Measurements from ENCODE around the gene MBOAT2.

The MBOAT2 gene

GRCh38 chr2:8923183-8923582 is 80.3 kb downstream of the MBOAT2 start:
- H3K9me2 ChIP-seq (replicated peaks; ENCODE audit: control insufficient read depth, low read length), result peaks cover 3% of the 10 kb centered on the region
- H3K4me3 ChIP-seq (ENCODE audit: low read length), result no peak overlapping the region
- H3K9me3 ChIP-seq (ENCODE audit: control insufficient read depth, insufficient read depth, low read length), result no peaks in the 10 kb centered on the region
- no peak overlapping the region for H3K4me2 ChIP-seq (ENCODE audit: low read length)
- no peaks in the 10 kb centered on the region for H3F3A ChIP-seq (ENCODE audit: control insufficient read depth, insufficient read depth)
- no peaks in the 10 kb centered on the region for H3K4me1 ChIP-seq (ENCODE audit: control insufficient read depth, low read length)
- H3K79me2 ChIP-seq (ENCODE audit: control insufficient read depth, low read length), result no peaks in the 10 kb centered on the region
- TF ChIP-seq, protein P1, sequence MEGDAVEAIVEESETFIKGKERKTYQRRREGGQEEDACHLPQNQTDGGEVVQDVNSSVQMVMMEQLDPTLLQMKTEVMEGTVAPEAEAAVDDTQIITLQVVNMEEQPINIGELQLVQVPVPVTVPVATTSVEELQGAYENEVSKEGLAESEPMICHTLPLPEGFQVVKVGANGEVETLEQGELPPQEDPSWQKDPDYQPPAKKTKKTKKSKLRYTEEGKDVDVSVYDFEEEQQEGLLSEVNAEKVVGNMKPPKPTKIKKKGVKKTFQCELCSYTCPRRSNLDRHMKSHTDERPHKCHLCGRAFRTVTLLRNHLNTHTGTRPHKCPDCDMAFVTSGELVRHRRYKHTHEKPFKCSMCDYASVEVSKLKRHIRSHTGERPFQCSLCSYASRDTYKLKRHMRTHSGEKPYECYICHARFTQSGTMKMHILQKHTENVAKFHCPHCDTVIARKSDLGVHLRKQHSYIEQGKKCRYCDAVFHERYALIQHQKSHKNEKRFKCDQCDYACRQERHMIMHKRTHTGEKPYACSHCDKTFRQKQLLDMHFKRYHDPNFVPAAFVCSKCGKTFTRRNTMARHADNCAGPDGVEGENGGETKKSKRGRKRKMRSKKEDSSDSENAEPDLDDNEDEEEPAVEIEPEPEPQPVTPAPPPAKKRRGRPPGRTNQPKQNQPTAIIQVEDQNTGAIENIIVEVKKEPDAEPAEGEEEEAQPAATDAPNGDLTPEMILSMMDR (IDR thresholded peaks at IDR 0.05; ENCODE audit: low read depth, low read length, poor library complexity, severe bottlenecking), result no peak
- no peak for TF ChIP-seq EZH2phosphoT487 (IDR thresholded peaks at IDR 0.05; ENCODE audit: borderline replicate concordance, low read length)
- H3K36me3 ChIP-seq (ENCODE audit: control insufficient read depth, low read length), result no peaks in the 10 kb centered on the region
- H3K27ac ChIP-seq (ENCODE audit: low read depth, low read length), result no peak overlapping the region
- H4K20me1 ChIP-seq (ENCODE audit: control insufficient read depth, insufficient read depth, low read depth, low read length), result no peaks in the 10 kb centered on the region
- H3K27me3 ChIP-seq (ENCODE audit: control insufficient read depth, low read length), result no peaks in the 10 kb centered on the region

GRCh38 chr2:8922431-8922830 is 81.1 kb downstream of the MBOAT2 start:
- Histone ChIP-seq H3K27me3 (ENCODE audit: control insufficient read depth, low read length) (no peaks in the 10 kb centered on the region), H3K4me1 (ENCODE audit: control insufficient read depth, low read length) (no peaks in the 10 kb centered on the region), H3F3A (ENCODE audit: control insufficient read depth, insufficient read depth) (no peaks in the 10 kb centered on the region), H3K4me2 (ENCODE audit: low read length) (no peak overlapping the region), H3K36me3 (ENCODE audit: control insufficient read depth, low read length) (no peaks in the 10 kb centered on the region), H3K4me3 (ENCODE audit: low read length) (no peak overlapping the region), H3K79me2 (ENCODE audit: control insufficient read depth, low read length) (no peaks in the 10 kb centered on the region), H3K9me3 (ENCODE audit: control insufficient read depth, insufficient read depth, low read length) (no peaks in the 10 kb centered on the region), H4K20me1 (ENCODE audit: control insufficient read depth, insufficient read depth, low read depth, low read length) (no peaks in the 10 kb centered on the region), H3K9me2 (replicated peaks; ENCODE audit: control insufficient read depth, low read length) (peaks cover 3% of the 10 kb centered on the region), H3K27ac (ENCODE audit: low read depth, low read length) (no peak overlapping the region)
- TF ChIP-seq, protein P1 (IDR thresholded peaks at IDR 0.05; ENCODE audit: low read depth, low read length, poor library complexity, severe bottlenecking), result no peak
- no peak for TF ChIP-seq EZH2phosphoT487 (IDR thresholded peaks at IDR 0.05; ENCODE audit: borderline replicate concordance, low read length)

GRCh38 chr2:8918412-8918811 is 85.1 kb downstream of the MBOAT2 start:
- Histone ChIP-seq H3K9me3 (ENCODE audit: control insufficient read depth, insufficient read depth, low read length) (no peaks in the 10 kb centered on the region), H3F3A (ENCODE audit: control insufficient read depth, insufficient read depth) (no peaks in the 10 kb centered on the region), H4K20me1 (ENCODE audit: control insufficient read depth, insufficient read depth, low read depth, low read length) (no peaks in the 10 kb centered on the region), H3K4me2 (ENCODE audit: low read length) (no peak overlapping the region), H3K27me3 (ENCODE audit: control insufficient read depth, low read length) (no peaks in the 10 kb centered on the region), H3K27ac (ENCODE audit: low read depth, low read length) (no peak overlapping the region), H3K36me3 (ENCODE audit: control insufficient read depth, low read length) (no peaks in the 10 kb centered on the region), H3K4me1 (ENCODE audit: control insufficient read depth, low read length) (no peaks in the 10 kb centered on the region), H3K9me2 (replicated peaks; ENCODE audit: control insufficient read depth, low read length) (peaks cover 3% of the 10 kb centered on the region), H3K4me3 (ENCODE audit: low read length) (no peak overlapping the region), H3K79me2 (ENCODE audit: control insufficient read depth, low read length) (no peaks in the 10 kb centered on the region)
- TF ChIP-seq EZH2phosphoT487 (IDR thresholded peaks at IDR 0.05; ENCODE audit: borderline replicate concordance, low read length), result no peak
- TF ChIP-seq, protein P1 (IDR thresholded peaks at IDR 0.05; ENCODE audit: low read depth, low read length, poor library complexity, severe bottlenecking), result no peak
